SK-N-MC (cell line): Measurements from ENCODE around the gene ZNF497.

ENCODE experiments used
- EZH2 ChIP-seq: fragments of 200-600 bp; sonication (generic); IDR thresholded peaks from one replicate; pipeline ENCODE4 v1.6.1; 2017; ENCODE audit warnings: antibody characterized with exemption
- POLR2AphosphoS5 ChIP-seq: IDR thresholded peaks from 2 replicates; pipeline ENCODE4 v1.6.1; 2012; ENCODE audit warnings: mild to moderate bottlenecking, low read depth, low read length, borderline replicate concordance

DNA sequence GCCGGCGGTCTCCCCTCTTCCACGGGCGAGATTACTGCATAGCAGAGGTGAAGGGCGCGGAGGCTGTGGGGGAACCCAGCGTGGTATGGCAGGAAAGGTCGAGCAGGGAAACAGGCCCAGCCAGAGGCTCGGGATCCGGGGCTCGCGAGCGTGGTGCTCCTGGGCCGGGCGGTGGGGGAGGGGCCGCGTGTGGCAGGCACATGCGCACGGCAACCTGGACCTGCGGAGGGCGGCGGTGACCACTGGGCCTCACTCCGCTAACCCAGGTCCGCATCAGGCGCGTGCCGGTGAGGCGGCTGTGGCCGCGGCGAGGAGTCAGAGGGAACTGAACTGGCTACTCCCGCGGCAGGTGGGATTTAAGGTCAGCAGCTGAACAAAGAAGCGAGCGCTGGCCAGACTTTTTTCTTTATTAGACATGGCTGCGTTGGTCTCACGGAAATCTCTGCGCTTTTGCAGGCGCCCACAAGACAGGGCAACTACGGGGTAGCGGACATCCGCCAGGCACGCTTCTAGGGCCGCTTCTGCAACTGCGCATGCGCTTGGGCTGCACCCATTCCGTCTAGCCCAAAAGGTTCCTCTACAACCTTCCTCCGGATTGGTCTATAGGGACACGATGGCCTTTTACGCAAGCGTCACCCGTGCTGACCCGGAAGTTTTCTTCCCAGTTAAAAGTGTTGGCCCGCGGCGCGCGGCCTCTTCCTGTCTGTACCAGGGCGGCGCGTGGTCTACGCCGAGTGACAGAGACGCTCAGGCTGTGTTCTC lies 24.2 kb upstream of the ZNF497 start, which contains the start of gene RPS5:
- TF ChIP-seq EZH2 (no peak), POLR2AphosphoS5 (peak; percentile 97)
